Endometrium (tissue), 2 donors: ENCODE measurements around the gene CEP70.
"Not testable (repeated sequence)": the region's sequence is repeated elsewhere in the genome, so short reads cannot be mapped to it uniquely, and the experiment has no call there.

ENCODE experiments used
- FAIRE-seq: peaks from 2 replicates; lab custom pipeline; 2012; peaks lifted over from hg19 to GRCh38; lab: Jason Lieb, UNC
- donor health status: control.
- donor health status: control.

CEP70 gene

GRCh38 chr3:138513090-138513843, 80.8 kb downstream of the CEP70 start:
- FAIRE-seq = no peak

GRCh38 chr3:138511945-138512344, 82.1 kb downstream of the CEP70 start:
- FAIRE-seq = no peak

GRCh38 chr3:138509586-138509985, 84.5 kb downstream of the CEP70 start:
- no peak for FAIRE-seq

- no peak for FAIRE-seq
Measured at GRCh38 chr3:138507524-138507923, 86.5 kb downstream of the CEP70 start.

GRCh38 chr3:138498991-138499390, 95.1 kb downstream of the CEP70 start:
- FAIRE-seq = no peak

- no peak for FAIRE-seq
Measured at GRCh38 chr3:138497851-138498250, 96.2 kb downstream of the CEP70 start.

- FAIRE-seq = no peak
Measured at GRCh38 chr3:138497021-138497420, 97.0 kb downstream of the CEP70 start.

GRCh38 chr3:138496436-138496835, 97.6 kb downstream of the CEP70 start:
- FAIRE-seq = no peak

GRCh38 chr3:138495638-138496037, 98.4 kb downstream of the CEP70 start:
- not testable (repeated sequence) for FAIRE-seq

GRCh38 chr3:138494607-138494929, 99.5 kb downstream of the CEP70 start:
- no peak for FAIRE-seq

GRCh38 chr3:138493804-138494606, 100.1 kb downstream of the CEP70 start:
- FAIRE-seq = no peak

- no peak for FAIRE-seq
Measured at GRCh38 chr3:138492980-138493675, 100.9 kb downstream of the CEP70 start.

GRCh38 chr3:138491971-138492370, 102.1 kb downstream of the CEP70 start:
- no peak for FAIRE-seq

GRCh38 chr3:138486580-138486979, 107.5 kb downstream of the CEP70 start:
- not testable (repeated sequence) for FAIRE-seq

GRCh38 chr3:138484672-138485071, 109.4 kb downstream of the CEP70 start:
- FAIRE-seq = not testable (repeated sequence)

GRCh38 chr3:138479438-138479863, 114.6 kb downstream of the CEP70 start:
- FAIRE-seq = no peak

- FAIRE-seq = no peak
Measured at GRCh38 chr3:138477801-138478200, 116.3 kb downstream of the CEP70 start.

GRCh38 chr3:138477120-138477519, 116.9 kb downstream of the CEP70 start:
- FAIRE-seq = no peak

GRCh38 chr3:138476526-138476925, 117.5 kb downstream of the CEP70 start:
- FAIRE-seq = no peak

- no peak for FAIRE-seq
Measured at GRCh38 chr3:138474163-138474562, 119.9 kb downstream of the CEP70 start.

GRCh38 chr3:138473391-138473790, 120.7 kb downstream of the CEP70 start:
- no peak for FAIRE-seq

GRCh38 chr3:138472141-138472825, 121.8 kb downstream of the CEP70 start:
- FAIRE-seq = no peak
